Fibroblast of lung (primary cell): ENCODE results near the gene KL. TPM values are rescaled to one million over a fixed set of nuclear protein-coding genes. Genes with fewer than 3 reads are reported as not detected.

Source experiments
- DNase-seq, 2 donors: peaks; one replicate each; pipeline versions ENCODE4 v3.0.0 to v3.0.0-alpha.2; 2010; ENCODE audit warnings: low read depth in 2 of 2
- H2AFZ ChIP-seq: 2 replicates; pipeline ENCODE4 v1.5.1; 2012; ENCODE audit warnings: low read length, control low read depth, inconsistent platforms
- H3K27ac ChIP-seq: 2 replicates; pipeline ENCODE4 v1.5.1; 2011; ENCODE audit warnings: low read length, control low read depth; ENCODE audit not compliant: insufficient read depth
- H3K27me3 ChIP-seq: 2 replicates; pipeline ENCODE4 v1.5.1; 2011; ENCODE audit warnings: mild to moderate bottlenecking, low read length; ENCODE audit not compliant: control insufficient read depth, insufficient read depth
- H3K36me3 ChIP-seq: 2 replicates; pipeline ENCODE4 v1.5.1; 2011; ENCODE audit warnings: low read length; ENCODE audit not compliant: control insufficient read depth, insufficient read depth
- H3K4me1 ChIP-seq: 2 replicates; pipeline ENCODE4 v1.5.1; 2011; ENCODE audit warnings: low read length; ENCODE audit not compliant: control insufficient read depth, insufficient read depth; ENCODE audit errors: extremely low read depth
- H3K4me2 ChIP-seq: 2 replicates; pipeline ENCODE4 v1.5.1; 2011; ENCODE audit warnings: low read length, control low read depth; ENCODE audit not compliant: insufficient read depth; ENCODE audit errors: extremely low read depth
- H3K4me3 ChIP-seq, 4 experiments: fragments of 200-600 bp in 1 of 4; sonication (generic) in 1 of 4; replicated peaks in 1 of 4; 2 replicates each; pipeline ENCODE4 v1.5.1; 2011 to 2016; ENCODE audit warnings: low read length in 4 of 4, low read depth in 3 of 4, mild to moderate bottlenecking in 3 of 4, control low read depth in 2 of 4, inconsistent platforms in 1 of 4, mixed read lengths in 1 of 4; ENCODE audit not compliant: insufficient read depth in 1 of 4; ENCODE audit errors: control extremely low read depth in 1 of 4
- H3K79me2 ChIP-seq: 2 replicates; pipeline ENCODE4 v1.5.1; 2012; ENCODE audit warnings: mild to moderate bottlenecking, low read length, inconsistent platforms; ENCODE audit not compliant: control insufficient read depth, insufficient read depth
- H3K9ac ChIP-seq: 2 replicates; pipeline ENCODE4 v1.5.1; 2011; ENCODE audit warnings: mild to moderate bottlenecking, low read length, control low read depth; ENCODE audit not compliant: insufficient read depth
- H3K9me3 ChIP-seq: 2 replicates; pipeline ENCODE4 v1.5.1; 2012; ENCODE audit warnings: low read depth, low read length; ENCODE audit not compliant: control insufficient read depth, insufficient read depth
- H4K20me1 ChIP-seq: 2 replicates; pipeline ENCODE4 v1.5.1; 2011; ENCODE audit warnings: low read length; ENCODE audit not compliant: control insufficient read depth, insufficient read depth; ENCODE audit errors: extremely low read depth
- EZH2 ChIP-seq: IDR thresholded peaks from 2 replicates; pipeline ENCODE4 v1.5.1; 2012; ENCODE audit warnings: low read length, control low read depth, mild to moderate bottlenecking; ENCODE audit errors: missing control alignments
- polyA plus RNA-seq, 2 donors: library from polyadenylated mRNA; depleted of rRNA in 1 of 2; stranded (reverse) in 1 of 2; unstranded in 1 of 2; fragments of >200 nt; gene quantifications; 2 replicates each; pipeline ENCODE4 v1.2.1, GENCODE V29; 2011 to 2012; ENCODE audit warnings: missing spikeins in 1 of 2
- total RNA-seq: library from RNA; depleted of rRNA; stranded (reverse); fragments of >200 nt; gene quantifications from 2 replicates; pipeline ENCODE4 v1.2.1, GENCODE V29; 2014
- TF ChIP-seq, protein P1 (sequence below), 2 donors: IDR thresholded peaks in 1 of 2; conservative IDR thresholded peaks in 1 of 2; 1 replicate in 1 of 2; 2 replicates in 1 of 2; pipeline ENCODE4 v1.5.1; 2011 to 2012; ENCODE audit warnings: low read length in 2 of 2, control low read depth in 1 of 2, inconsistent platforms in 1 of 2, low read depth in 1 of 2, mild to moderate bottlenecking in 1 of 2

KL gene
- total and polyA plus RNA-seq, 2 donors (not counting 1 experiment from before 2014, with no cell fraction given): 0.17 TPM; not detected in 1

GRCh38 chr13:33115274-33115673, 99.1 kb downstream of the KL start:
- Histone ChIP-seq H3K36me3 (peaks cover 16% of the 10 kb centered on the region), H3K9me3 (no peaks in the 10 kb centered on the region), H3K4me2 (no peak overlapping the region), H3K4me3 (no peak overlapping the region), H3K4me1 (peaks cover 23% of the 10 kb centered on the region), H2AFZ (no peak overlapping the region), H3K27ac (no peak overlapping the region), H3K27me3 (no peaks in the 10 kb centered on the region), H3K9ac (no peak overlapping the region), H3K79me2 (no peaks in the 10 kb centered on the region), H4K20me1 (no peaks in the 10 kb centered on the region)
- no peak for DNase-seq
- no peak for TF ChIP-seq EZH2
- TF ChIP-seq, protein P1, sequence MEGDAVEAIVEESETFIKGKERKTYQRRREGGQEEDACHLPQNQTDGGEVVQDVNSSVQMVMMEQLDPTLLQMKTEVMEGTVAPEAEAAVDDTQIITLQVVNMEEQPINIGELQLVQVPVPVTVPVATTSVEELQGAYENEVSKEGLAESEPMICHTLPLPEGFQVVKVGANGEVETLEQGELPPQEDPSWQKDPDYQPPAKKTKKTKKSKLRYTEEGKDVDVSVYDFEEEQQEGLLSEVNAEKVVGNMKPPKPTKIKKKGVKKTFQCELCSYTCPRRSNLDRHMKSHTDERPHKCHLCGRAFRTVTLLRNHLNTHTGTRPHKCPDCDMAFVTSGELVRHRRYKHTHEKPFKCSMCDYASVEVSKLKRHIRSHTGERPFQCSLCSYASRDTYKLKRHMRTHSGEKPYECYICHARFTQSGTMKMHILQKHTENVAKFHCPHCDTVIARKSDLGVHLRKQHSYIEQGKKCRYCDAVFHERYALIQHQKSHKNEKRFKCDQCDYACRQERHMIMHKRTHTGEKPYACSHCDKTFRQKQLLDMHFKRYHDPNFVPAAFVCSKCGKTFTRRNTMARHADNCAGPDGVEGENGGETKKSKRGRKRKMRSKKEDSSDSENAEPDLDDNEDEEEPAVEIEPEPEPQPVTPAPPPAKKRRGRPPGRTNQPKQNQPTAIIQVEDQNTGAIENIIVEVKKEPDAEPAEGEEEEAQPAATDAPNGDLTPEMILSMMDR (conservative IDR thresholded peaks at IDR 0.05 in 1 of 2, IDR thresholded peaks at IDR 0.05 in 1 of 2; ENCODE audit: low read depth in 1 of 2, low read length in 2 of 2): no peak
